GM21367 (cell line): Measurements from ENCODE around the gene PRMT3.
"Not testable (repeated sequence)": the region's sequence is repeated elsewhere in the genome, so short reads cannot be mapped to it uniquely, and the experiment has no call there.

Experiments used
- ATAC-seq: cut with Tn5 transposase; IDR thresholded peaks from one replicate; pipeline ENCODE4 v1.9.1; 2021; ENCODE audit not compliant: unreplicated experiment

PRMT3 gene

GRCh38 chr11:20501252-20501651 is 113.7 kb downstream of the PRMT3 start:
- peak; percentile 62 for ATAC-seq

DNA sequence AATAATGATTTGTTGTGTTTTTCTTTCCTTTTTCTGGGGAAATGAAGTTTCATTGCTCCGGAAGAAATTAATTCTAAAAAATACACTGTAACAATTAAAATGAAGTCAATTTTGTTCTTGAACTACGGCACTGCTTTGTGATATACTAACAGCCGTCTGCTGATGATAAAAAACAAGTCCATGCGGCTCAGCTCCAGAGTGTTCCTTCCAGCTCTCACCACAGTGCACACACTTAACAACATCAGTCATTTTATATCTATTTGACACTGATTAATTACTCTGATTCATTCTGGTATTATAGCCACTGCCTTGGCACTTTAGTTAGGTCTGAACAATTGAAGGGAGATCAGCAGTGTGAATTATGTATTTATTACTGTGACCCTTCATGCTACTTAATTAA is 114.5 kb downstream of the PRMT3 start:
- ATAC-seq = no peak

GRCh38 chr11:20511982-20512381 is 124.5 kb downstream of the PRMT3 start:
- no peak for ATAC-seq

DNA sequence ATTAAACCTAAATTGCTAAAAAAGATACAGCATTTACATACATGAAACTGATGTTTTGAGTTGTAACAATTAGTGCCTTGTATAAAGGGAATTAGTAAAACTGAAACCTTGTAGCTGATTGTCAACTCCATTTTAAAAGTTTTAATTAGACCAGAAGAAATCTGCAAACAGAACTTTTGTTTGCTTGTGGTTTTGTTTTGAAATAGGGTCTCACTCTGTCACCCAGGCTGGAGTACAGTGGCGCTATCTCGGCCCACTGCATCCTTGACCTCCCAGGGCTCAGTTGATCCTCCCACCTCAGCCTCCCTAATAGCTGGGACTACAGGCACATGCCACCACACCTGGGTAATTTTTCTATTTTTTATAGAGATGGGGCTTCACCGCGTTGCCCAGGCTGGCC is 125.4 kb downstream of the PRMT3 start:
- ATAC-seq = no peak

GRCh38 chr11:20518323-20518834 is 130.9 kb downstream of the PRMT3 start:
- no peak for ATAC-seq

DNA sequence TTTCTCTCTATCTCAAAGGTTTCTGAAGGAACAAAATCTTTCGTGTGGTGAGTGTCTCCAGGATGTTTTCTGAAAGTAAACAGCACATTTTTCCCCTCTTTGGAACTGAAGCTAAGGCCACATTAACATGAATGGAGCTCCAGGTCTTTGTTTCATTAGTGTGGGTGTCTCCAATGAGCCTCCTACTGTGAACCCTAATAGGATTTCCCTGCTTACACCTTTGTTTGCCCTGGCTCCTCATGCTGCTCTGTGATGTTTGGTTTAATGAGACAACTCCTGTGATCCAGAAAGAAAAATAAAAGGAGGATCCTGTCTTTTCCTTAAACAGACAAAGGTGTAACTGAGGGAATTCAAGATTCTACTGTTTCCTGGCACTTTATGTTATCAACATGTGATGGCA is 135.0 kb downstream of the PRMT3 start:
- no peak for ATAC-seq

DNA sequence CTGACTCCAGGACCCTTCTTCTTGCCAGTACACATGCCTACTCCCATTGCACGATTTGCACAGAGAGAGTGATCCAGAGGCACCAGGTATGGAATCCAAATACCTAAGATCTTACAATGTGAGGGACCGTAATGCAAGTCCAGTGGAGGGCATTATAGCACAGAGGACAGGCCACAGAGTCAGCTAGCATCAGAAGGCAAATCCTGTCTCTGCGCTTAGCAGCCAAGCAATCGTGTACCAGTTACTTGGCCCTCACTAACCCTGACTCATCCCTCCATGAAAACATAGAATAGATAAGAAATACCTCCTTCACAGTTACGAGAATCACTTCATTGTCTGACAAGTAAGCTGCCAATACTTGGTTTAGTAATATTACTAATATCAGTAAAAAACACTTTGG is 142.2 kb downstream of the PRMT3 start:
- no peak for ATAC-seq

GRCh38 chr11:20530942-20531703 is 143.6 kb downstream of the PRMT3 start:
- ATAC-seq = peak; percentile 86

DNA sequence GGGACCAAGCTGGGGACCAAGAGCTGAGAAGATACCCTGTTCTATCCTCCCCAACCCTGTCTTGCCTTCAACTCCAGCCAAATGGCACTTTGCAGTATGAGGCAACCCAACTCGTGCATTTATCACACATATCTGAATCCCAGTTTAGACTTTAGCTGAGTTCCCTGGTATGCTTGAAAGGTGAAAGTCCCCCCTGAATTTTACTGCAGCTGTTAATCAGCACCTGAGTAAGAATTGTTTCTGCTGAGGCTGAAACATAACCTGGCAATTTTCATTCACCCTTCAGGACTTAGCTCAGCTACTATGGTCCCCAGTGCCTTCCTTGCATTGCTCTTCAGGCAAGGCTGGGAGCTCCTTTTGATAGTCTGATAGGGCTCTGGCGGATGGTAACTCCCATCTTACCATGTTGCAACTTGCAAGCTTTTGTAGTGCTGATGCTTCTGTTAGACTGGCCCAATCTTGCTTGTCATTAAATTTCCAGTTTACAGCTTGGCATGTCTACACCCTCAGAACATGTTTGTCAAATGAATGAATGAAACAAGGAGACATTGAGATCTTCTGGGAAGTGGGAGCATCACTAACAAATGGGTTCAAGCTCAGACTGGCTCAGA is 147.9 kb downstream of the PRMT3 start:
- ATAC-seq = no peak

GRCh38 chr11:20536365-20536764 is 148.8 kb downstream of the PRMT3 start:
- ATAC-seq = no peak

- no peak for ATAC-seq
Observed at GRCh38 chr11:20536784-20537183, 149.3 kb downstream of the PRMT3 start.

- ATAC-seq = no peak
Observed at GRCh38 chr11:20541503-20541902, 154.0 kb downstream of the PRMT3 start.

- no peak for ATAC-seq
Observed at GRCh38 chr11:20544603-20545237, 157.2 kb downstream of the PRMT3 start.

DNA sequence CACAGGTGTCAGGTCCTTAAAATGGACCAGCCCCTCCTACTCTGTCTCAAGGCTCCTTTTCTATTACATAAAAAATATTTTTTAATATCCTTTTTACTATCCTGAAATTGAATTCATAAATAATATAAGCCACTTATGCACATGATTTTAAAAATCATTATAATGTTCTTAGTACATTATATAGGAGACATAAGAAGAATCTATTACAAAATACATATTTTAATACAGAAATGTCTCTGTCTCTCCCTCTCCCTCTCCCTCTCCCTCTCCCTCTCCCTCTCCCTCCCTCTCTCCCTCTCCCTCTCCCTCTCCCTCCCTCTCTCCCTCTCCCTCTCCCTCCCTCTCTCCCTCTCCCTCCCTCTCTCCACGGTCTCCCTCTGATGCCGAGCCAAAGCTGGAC is 159.9 kb downstream of the PRMT3 start:
- ATAC-seq = no peak

GRCh38 chr11:20551096-20551495 is 163.6 kb downstream of the PRMT3 start:
- no peak for ATAC-seq

DNA sequence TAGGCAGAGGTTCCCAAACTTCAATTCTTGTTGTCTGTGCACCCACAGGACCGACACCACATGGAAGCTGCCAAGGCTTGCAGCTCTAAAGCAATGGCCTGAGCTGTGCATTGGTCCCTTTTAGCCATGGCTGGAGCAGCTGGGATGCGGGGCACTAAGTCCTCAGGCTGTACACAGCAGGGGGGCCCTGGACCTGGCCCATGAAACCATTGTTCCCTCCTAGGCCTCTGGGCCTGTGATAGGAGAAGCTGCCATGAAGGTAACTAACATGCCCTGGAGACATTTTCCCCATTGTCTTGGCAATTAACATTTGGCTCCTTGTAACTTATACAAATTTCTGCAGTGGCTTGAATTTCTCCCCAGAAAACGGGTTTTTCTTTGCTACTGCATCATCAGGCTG is 168.3 kb downstream of the PRMT3 start:
- ATAC-seq = no peak

- ATAC-seq = not testable (repeated sequence)
Observed at GRCh38 chr11:20556396-20556795, 168.9 kb downstream of the PRMT3 start.

GRCh38 chr11:20558741-20559140 is 171.2 kb downstream of the PRMT3 start:
- no peak for ATAC-seq
